HG02759 (cell line): ENCODE results near the gene CABLES2.
A peak's percentile ranks its signal among the peaks of the same experiment; 100 is the strongest.

Experiments used
- ATAC-seq: cut with Tn5 transposase; IDR thresholded peaks from one replicate; pipeline ENCODE4 v1.9.1; 2021; ENCODE audit warnings: mild to moderate bottlenecking, moderate library complexity; ENCODE audit not compliant: unreplicated experiment

Gene CABLES2

GRCh38 chr20:62350629-62351422 lies 56.3 kb downstream of the CABLES2 start:
- ATAC-seq = no peak

DNA sequence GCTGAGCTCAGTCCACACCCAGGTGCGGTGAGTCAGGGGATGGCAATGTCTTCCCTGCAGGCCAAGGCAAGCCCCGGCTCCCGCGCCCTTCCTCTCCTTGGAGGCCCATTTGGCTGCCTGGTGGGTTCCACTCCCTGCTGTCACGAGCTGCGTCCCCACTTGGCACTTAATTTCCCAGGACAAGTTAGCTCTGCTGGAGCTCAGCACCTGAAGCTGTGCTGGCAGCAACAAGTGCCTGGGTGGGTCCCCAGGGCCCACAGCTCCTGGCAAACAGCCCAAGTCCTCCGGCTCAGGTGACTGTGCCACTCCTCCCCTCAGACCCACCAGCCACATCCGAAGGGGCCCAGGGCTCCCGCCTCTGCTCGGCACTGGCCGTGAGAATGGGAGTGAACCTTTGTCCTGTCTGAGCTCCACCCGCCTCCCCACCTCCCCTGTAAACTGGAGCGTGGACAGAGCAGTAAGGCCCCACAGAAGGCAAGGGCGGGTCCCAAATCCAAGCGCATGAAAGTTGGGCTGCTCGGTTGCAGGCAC lies 56.9 kb downstream of the CABLES2 start:
- no peak for ATAC-seq

DNA sequence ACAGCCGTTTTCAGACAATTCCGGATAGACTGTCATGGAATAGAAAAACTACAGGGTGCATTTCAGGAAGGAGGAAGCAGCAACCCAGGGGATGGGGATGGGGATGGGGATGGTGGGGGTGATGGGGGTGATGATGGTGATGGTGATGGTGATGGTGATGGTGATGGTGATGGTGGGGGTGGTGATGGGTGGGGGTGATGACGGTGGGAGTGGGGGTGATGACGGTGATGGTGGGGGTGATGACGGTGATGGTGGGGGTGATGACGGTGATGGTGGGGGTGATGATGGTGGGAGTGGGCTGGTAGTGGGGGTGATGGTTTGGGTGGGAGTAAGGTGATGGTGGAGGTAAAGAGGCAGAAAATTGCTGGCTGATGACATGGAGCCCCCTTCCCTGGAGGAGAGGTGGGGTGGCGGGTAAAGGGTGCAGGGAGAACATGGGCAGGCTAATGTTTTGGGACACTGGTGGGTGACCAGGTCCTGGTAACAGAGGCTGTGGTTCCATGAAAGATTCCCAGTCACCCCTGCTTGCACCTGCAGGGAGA lies 57.5 kb downstream of the CABLES2 start:
- no peak for ATAC-seq

GRCh38 chr20:62348604-62349003 lies 58.5 kb downstream of the CABLES2 start:
- ATAC-seq = no peak

DNA sequence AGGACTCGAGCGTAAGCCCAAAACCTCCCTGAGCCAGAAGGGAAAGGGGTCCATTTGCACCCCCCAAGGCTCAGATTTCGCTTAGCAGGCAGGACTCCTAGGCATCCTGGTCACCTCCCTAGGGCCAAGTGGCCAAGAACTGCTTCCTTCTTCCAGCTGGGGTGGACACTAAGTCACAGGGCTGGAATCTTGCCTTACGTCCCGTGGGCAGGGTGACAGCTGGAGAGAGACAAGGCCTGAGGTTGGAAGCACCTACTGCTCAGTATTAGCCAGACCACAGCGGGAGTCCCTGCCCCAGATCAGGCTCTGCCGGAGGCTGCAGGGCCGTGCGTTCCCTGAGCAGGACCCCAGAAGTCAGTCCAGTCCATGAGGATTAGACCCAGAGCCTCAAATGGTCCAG lies 59.6 kb downstream of the CABLES2 start:
- no peak for ATAC-seq

DNA sequence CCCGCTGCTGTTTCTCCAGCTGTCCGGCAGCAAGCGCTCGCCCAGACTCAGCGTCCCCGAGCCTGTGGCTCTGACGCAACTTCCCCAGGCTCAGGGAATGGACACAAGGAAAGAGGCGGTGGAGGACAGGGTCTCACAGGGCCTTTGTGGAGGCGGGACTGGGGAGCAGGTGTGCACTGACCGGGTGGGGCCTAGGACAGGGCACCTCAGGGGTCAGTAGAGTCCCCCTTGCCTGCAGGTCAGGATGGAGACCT lies 60.0 kb downstream of the CABLES2 start:
- ATAC-seq = no peak

DNA sequence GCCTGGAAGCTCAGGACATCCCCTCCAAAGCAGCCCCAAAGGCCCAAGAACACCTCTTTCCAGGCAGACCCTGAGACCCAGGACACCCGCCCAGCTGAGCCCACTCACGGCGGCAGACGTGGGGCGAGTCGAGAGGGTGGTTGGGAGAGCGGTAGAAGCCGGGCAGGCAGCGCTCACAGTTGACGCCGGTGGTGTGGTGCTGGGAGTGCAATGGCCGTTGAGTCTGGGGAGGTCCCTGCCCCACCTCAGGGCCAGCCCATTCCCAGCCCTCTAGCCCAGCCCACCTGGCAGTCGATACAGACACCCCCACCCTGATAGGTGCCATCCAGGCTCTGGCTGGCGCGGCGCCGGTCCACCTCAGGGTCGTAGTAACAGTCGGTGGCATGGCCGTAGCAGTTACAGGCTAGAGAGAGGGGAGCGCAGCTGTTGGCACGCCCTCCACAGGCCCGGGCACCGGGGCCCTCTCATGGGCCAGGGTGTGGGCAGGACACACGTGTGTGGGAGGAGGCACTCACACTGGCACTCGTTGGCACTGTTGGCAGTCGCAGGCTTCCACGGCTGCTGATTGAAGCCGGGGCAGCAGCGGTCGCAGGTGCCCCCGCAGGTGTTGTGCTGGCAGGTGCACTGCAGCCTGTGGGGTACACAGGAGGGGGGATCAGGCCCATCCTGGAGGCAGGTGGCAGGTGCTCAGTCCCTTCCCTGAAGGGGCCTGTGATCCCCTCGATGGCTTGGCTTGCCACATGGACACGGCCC lies 60.5 kb downstream of the CABLES2 start:
- no peak for ATAC-seq

DNA sequence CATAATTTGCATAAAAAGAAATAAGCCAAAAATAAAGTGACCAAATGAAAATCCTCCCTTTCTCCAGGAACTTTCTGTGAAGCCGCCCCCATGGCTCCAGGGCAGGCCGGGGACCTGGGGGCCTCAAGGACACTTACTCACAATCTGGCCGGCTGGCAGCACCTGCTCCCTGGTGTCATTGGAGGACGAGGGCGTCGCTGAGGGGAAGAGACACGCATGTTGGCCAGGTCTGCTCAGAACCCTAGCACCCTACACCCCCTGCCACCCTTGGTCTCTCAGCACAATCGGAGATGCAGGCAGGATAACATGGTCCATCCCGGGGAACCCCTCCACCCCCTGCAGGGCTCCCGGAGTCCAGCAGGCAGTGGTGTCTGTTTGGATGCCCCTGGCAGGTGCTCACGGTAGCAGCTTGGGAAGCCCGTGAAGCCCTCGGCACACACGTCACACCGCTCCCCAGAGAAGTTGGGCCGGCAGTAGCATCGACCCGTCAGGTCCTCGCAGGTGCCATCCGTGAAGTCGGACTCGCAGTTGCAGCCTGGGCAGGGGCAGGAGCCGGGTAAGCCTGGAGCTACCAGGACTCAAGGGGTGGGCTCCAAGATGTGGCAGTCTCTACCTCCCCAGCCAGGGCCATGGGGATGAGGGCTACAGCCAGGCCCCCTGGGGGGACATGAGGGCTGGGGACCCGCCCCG lies 61.3 kb downstream of the CABLES2 start:
- ATAC-seq = no peak

- no peak for ATAC-seq
These were observed 62.3 kb downstream of the CABLES2 start for GRCh38 chr20:62344782-62345181.

GRCh38 chr20:62344092-62344491 lies 63.0 kb downstream of the CABLES2 start:
- no peak for ATAC-seq

GRCh38 chr20:62342910-62343309 lies 64.2 kb downstream of the CABLES2 start:
- ATAC-seq = no peak

GRCh38 chr20:62339647-62340062 lies 67.4 kb downstream of the CABLES2 start:
- peak; percentile 70 for ATAC-seq
